Endothelial cell (in vitro differentiated cells): ENCODE measurements around the gene EXOC8. TPM values are rescaled to one million over a fixed set of nuclear protein-coding genes. Genes with fewer than 3 reads are reported as not detected.
"Not testable (repeated sequence)": the region's sequence is repeated elsewhere in the genome, so short reads cannot be mapped to it uniquely, and the experiment has no call there.

Experiments
- DNase-seq: peaks from one replicate; pipeline ENCODE4 v3.0.0; 2021; ENCODE audit warnings: low spot score
- H3K27ac Mint-ChIP-seq: one replicate; pipeline ENCODE4 v1.8.0; 2021; ENCODE audit warnings: mixed read lengths, inconsistent platforms; ENCODE audit not compliant: unreplicated experiment
- H3K27me3 Mint-ChIP-seq: one replicate; pipeline ENCODE4 v1.8.0; 2021; ENCODE audit warnings: mild to moderate bottlenecking, moderate library complexity, mixed read lengths, inconsistent platforms; ENCODE audit not compliant: unreplicated experiment
- H3K36me3 Mint-ChIP-seq: one replicate; pipeline ENCODE4 v1.8.0; 2021; ENCODE audit warnings: mild to moderate bottlenecking, low read depth, mixed read lengths, inconsistent platforms; ENCODE audit not compliant: unreplicated experiment
- H3K4me1 Mint-ChIP-seq: one replicate; pipeline ENCODE4 v1.8.0; 2021; ENCODE audit warnings: mild to moderate bottlenecking, mixed read lengths, inconsistent platforms; ENCODE audit not compliant: unreplicated experiment
- H3K4me3 Mint-ChIP-seq: one replicate; pipeline ENCODE4 v1.8.0; 2021; ENCODE audit warnings: mild to moderate bottlenecking, mixed read lengths, inconsistent platforms; ENCODE audit not compliant: unreplicated experiment
- H3K9me3 Mint-ChIP-seq: one replicate; pipeline ENCODE4 v1.8.0; 2021; ENCODE audit warnings: mixed read lengths, inconsistent platforms; ENCODE audit not compliant: unreplicated experiment
- total RNA-seq: library from RNA; stranded (reverse); fragmentation: NEBNext Ultra II Directional; extraction: Animal tissue kit (Norgen Biotek cat#: 25700); gene quantifications from one replicate; pipeline ENCODE4 v1.2.1, GENCODE V29; 2021; ENCODE audit not compliant: unreplicated experiment
- TF ChIP-seq, protein P1 (sequence below): fragments of 200-600 bp; sonication (generic); IDR thresholded peaks from one replicate; pipeline ENCODE4 v1.5.0; 2021; ENCODE audit warnings: antibody characterized with exemption; ENCODE audit not compliant: unreplicated experiment

The EXOC8 gene
- total RNA-seq, 1 donor from 2014 or later = 11.6 TPM

DNA sequence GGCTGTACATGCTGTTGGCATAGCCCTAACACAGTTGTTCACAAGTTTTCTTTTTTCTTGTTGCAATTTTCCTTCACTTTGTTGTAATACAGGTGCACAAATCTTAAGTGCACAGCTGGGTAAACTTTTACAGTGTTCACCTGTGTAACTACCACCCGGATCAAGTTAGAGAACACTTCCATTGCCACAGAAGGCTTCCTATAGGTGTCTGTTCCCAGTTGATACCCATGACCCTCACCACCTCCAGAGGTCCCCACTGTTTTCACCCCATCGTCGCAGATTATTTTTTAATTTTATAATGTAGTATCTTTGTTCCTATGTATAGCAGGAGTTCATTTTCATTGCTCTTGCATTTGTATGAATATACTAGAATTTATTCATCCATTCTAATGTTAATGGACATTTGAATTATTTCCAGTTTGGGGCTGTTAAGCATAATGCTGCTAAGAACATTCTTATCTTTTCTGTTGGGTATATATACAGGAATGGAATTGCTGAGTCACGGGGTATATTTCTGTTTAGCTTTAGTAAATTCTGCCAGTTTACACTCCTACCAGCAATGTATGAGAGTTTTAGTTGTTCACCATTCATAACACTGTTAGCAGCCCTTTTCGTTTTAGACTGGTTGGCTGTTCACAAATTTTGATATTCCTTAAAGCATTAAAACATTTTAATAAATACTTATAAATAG is 16.8 kb upstream of the EXOC8 start:
- H3K36me3 Mint-ChIP-seq = peaks cover 5% of the 10 kb centered on the region

GRCh38 chr1:231353086-231353485 is 15.4 kb upstream of the EXOC8 start:
- DNase-seq = no peak
- peaks cover 9% of the 10 kb centered on the region for H3K36me3 Mint-ChIP-seq

More for the DNA sequence above, 16.8 kb upstream of the EXOC8 start:
- TF ChIP-seq, protein P1, sequence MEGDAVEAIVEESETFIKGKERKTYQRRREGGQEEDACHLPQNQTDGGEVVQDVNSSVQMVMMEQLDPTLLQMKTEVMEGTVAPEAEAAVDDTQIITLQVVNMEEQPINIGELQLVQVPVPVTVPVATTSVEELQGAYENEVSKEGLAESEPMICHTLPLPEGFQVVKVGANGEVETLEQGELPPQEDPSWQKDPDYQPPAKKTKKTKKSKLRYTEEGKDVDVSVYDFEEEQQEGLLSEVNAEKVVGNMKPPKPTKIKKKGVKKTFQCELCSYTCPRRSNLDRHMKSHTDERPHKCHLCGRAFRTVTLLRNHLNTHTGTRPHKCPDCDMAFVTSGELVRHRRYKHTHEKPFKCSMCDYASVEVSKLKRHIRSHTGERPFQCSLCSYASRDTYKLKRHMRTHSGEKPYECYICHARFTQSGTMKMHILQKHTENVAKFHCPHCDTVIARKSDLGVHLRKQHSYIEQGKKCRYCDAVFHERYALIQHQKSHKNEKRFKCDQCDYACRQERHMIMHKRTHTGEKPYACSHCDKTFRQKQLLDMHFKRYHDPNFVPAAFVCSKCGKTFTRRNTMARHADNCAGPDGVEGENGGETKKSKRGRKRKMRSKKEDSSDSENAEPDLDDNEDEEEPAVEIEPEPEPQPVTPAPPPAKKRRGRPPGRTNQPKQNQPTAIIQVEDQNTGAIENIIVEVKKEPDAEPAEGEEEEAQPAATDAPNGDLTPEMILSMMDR = no peak
- Mint-ChIP-seq H3K27ac (no peak overlapping the region), H3K9me3 (no peaks in the 10 kb centered on the region), H3K4me1 (no peaks in the 10 kb centered on the region), H3K27me3 (no peaks in the 10 kb centered on the region), H3K4me3 (no peak overlapping the region)
- no peak for DNase-seq

DNA sequence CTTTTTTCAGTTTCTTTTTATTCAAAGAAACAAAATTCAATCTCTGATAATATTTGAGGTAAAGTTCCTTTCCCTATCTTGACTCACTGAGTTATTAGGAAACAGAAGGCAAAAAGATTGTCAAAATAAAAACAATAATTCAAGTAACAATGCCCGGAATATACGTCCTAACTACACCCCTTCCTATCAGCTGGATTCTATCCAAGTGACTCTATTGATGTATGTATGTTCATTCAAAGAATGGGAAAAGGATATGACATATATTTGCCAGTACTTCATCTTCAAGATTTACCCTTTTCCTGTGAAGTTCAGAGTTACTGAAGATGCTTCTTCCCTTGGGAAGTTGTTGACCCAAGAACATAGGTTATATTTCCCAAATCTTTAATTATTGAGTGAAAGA is 14.2 kb upstream of the EXOC8 start:
- Mint-ChIP-seq H3K36me3 (peaks cover 9% of the 10 kb centered on the region), H3K4me3 (peak overlapping the region; percentile 15), H3K9me3 (no peaks in the 10 kb centered on the region), H3K4me1 (no peaks in the 10 kb centered on the region), H3K27ac (no peak overlapping the region), H3K27me3 (no peaks in the 10 kb centered on the region)
- TF ChIP-seq, protein P1 = no peak
- DNase-seq = no peak

More at GRCh38 chr1:231353086-231353485, 15.4 kb upstream of the EXOC8 start:
- Mint-ChIP-seq H3K9me3 (no peaks in the 10 kb centered on the region), H3K4me1 (no peaks in the 10 kb centered on the region), H3K4me3 (no peak overlapping the region), H3K27me3 (no peaks in the 10 kb centered on the region), H3K27ac (no peak overlapping the region)
- TF ChIP-seq, protein P1 = no peak

- not testable (repeated sequence) for H3K36me3 Mint-ChIP-seq, H3K9me3 Mint-ChIP-seq, H3K27me3 Mint-ChIP-seq, H3K4me1 Mint-ChIP-seq, H3K27ac Mint-ChIP-seq, DNase-seq, H3K4me3 Mint-ChIP-seq
Observed at GRCh38 chr1:231348856-231349255, 11.2 kb upstream of the EXOC8 start.

DNA sequence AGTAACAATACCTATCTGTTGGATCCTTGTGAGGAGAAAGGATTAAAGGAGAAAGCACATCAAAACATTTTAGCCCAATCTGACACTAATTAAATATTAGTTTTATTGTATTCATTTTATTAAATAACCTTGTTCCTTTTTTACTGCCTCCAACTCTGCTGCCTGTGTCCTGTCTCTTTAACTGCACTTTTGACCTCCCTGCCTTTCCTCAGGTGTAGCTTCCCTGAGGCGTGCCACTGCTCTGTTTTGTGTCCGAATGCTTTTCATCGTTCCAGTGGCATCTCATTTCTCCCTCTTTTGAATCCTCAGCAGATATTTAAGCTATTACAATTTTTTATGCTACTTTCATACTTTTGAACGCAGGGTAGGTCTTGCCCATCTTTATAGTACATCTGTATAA is 10.8 kb upstream of the EXOC8 start:
- no peak for DNase-seq
- H3K27me3 Mint-ChIP-seq = no peaks in the 10 kb centered on the region
- H3K4me1 Mint-ChIP-seq = no peaks in the 10 kb centered on the region
- TF ChIP-seq, protein P1 = no peak
- H3K4me3 Mint-ChIP-seq = no peak overlapping the region
- no peaks in the 10 kb centered on the region for H3K9me3 Mint-ChIP-seq
- H3K27ac Mint-ChIP-seq = no peak overlapping the region
- H3K36me3 Mint-ChIP-seq = peaks cover 11% of the 10 kb centered on the region
